ENCODE data around the gene SH2D5. TPM values are rescaled to one million over a fixed set of nuclear protein-coding genes. Genes with fewer than 3 reads are reported as not detected.

Gene SH2D5
- total RNA-seq, 1 experiment from 2014 or later = 10.4 TPM

DNA sequence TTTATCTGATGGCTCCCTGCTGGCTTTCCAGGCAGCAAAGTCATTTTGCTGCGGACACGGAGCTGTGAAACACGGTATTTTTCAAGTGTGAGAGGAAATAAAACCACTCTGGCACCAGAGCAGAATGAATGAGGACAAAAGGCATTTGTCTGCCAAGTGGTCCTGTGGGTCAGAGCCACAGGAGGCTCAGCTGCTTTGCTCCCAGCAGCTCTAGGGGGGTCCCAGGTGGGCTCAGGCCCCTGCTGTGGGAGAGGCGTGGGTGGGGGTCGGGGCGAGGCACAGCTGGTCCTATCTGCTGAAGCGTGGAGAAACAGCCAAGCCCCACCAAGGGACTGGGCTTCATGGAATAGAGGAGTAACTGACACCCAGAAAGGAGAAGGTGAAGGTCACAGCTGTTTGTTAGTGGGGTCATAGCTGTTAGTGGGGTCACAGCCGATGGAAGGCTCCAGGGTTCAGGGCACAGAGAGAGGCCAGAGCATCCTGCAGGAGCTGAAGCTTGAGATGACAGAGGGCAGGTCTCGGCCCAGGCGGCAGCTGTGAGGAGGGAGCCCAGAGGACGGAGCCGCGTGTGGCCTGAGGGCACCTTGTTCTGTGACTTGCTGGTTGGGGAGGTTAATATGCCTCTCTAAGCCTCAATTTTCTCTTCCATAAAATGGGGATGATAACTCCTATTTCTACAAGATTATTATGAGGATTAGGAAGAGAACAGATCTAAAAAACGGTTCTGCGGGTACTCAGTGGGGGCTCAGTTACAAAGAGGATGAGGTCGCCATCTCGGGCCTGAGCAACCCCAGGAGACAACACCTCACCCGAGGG is 21.8 kb downstream of the SH2D5 start:
- no peaks in the 10 kb centered on the region for H3K36me3 ChIP-seq (ENCODE audit: control insufficient read depth in 1 of 2, insufficient read depth in 2 of 2, low read length in 2 of 2)
- ChIA-PET CTCF (no interaction called here), POLR2A (no interaction called here), RAD21 (ENCODE audit: low non-redundant PET in 1 of 2, low total read pairs in 2 of 2, uncharacterized antibody in 2 of 2, unreplicated experiment in 2 of 2) (no interaction called here)
- no peak overlapping the region for H3K27ac ChIP-seq (ENCODE audit: low read depth, low read length)
- H2AFZ ChIP-seq (ENCODE audit: low read depth, low read length, poor library complexity, severe bottlenecking) = no peak overlapping the region
- intact Hi-C loops (cut with micrococcal nuclease) = no loop called here
- no peak for DNase-seq (ENCODE audit: low read depth, low spot score)
- H3K79me2 ChIP-seq (ENCODE audit: insufficient read depth, low read length) = no peaks in the 10 kb centered on the region
- H3K9ac ChIP-seq (ENCODE audit: low read length) = no peak overlapping the region
- H3K4me1 ChIP-seq (ENCODE audit: control insufficient read depth in 1 of 2, insufficient read depth in 2 of 2, low read length in 2 of 2) = no peaks in the 10 kb centered on the region
- no peaks in the 10 kb centered on the region for H3K9me2 ChIP-seq (ENCODE audit: insufficient read depth)
- no peak for ATAC-seq
- H3K27me3 ChIP-seq (ENCODE audit: insufficient read depth, low read length) = no peaks in the 10 kb centered on the region
- H4K20me1 ChIP-seq (ENCODE audit: insufficient read depth) = no peaks in the 10 kb centered on the region
- TF ChIP-seq FOSL1 (IDR thresholded peaks at IDR 0.05; ENCODE audit: low read depth) = no peak
- no peak for TF ChIP-seq YY1 (IDR thresholded peaks at IDR 0.05; ENCODE audit: extremely low read depth, insufficient replicate concordance, low read depth, low read length)
- no peak for TF ChIP-seq EZH2 (IDR thresholded peaks at IDR 0.05)
- TF ChIP-seq, protein P1, sequence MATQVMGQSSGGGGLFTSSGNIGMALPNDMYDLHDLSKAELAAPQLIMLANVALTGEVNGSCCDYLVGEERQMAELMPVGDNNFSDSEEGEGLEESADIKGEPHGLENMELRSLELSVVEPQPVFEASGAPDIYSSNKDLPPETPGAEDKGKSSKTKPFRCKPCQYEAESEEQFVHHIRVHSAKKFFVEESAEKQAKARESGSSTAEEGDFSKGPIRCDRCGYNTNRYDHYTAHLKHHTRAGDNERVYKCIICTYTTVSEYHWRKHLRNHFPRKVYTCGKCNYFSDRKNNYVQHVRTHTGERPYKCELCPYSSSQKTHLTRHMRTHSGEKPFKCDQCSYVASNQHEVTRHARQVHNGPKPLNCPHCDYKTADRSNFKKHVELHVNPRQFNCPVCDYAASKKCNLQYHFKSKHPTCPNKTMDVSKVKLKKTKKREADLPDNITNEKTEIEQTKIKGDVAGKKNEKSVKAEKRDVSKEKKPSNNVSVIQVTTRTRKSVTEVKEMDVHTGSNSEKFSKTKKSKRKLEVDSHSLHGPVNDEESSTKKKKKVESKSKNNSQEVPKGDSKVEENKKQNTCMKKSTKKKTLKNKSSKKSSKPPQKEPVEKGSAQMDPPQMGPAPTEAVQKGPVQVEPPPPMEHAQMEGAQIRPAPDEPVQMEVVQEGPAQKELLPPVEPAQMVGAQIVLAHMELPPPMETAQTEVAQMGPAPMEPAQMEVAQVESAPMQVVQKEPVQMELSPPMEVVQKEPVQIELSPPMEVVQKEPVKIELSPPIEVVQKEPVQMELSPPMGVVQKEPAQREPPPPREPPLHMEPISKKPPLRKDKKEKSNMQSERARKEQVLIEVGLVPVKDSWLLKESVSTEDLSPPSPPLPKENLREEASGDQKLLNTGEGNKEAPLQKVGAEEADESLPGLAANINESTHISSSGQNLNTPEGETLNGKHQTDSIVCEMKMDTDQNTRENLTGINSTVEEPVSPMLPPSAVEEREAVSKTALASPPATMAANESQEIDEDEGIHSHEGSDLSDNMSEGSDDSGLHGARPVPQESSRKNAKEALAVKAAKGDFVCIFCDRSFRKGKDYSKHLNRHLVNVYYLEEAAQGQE (IDR thresholded peaks at IDR 0.05; ENCODE audit: low read depth) = no peak
- TF ChIP-seq POLR2AphosphoS5 (IDR thresholded peaks at IDR 0.05; ENCODE audit: low read depth, low read length) = no peak
- no peak for TF ChIP-seq MAX (IDR thresholded peaks at IDR 0.05)
- no peak for TF ChIP-seq CBX3 (IDR thresholded peaks at IDR 0.05; ENCODE audit: low read depth)
- TF ChIP-seq CEBPB (IDR thresholded peaks at IDR 0.05; ENCODE audit: low read depth) = no peak
- no peak for TF ChIP-seq ELF1 (IDR thresholded peaks at IDR 0.05; ENCODE audit: borderline replicate concordance, low read depth)
- no peak for TF ChIP-seq SP1 (IDR thresholded peaks at IDR 0.05; ENCODE audit: low read depth)
- TF ChIP-seq ATF3 (IDR thresholded peaks at IDR 0.05) = no peak
- no peak for TF ChIP-seq ZFX (IDR thresholded peaks at IDR 0.05)
- no peak for TF ChIP-seq ZNF274 (IDR thresholded peaks at IDR 0.05; ENCODE audit: low read depth, low read length)
- no peak for TF ChIP-seq SRF (IDR thresholded peaks at IDR 0.05; ENCODE audit: low read depth)
- no peak for TF ChIP-seq EGR1 (IDR thresholded peaks at IDR 0.05; ENCODE audit: low read depth)
- TF ChIP-seq JUND (IDR thresholded peaks at IDR 0.05) = no peak
- no peak for TF ChIP-seq TCF7L2 (IDR thresholded peaks at IDR 0.05; ENCODE audit: borderline replicate concordance, extremely low read depth, insufficient read depth, insufficient read length)
- no peak for TF ChIP-seq POLR2A (IDR thresholded peaks at IDR 0.05; ENCODE audit: borderline replicate concordance, extremely low read depth, insufficient read depth, insufficient read length)
- TF ChIP-seq, protein P2, sequence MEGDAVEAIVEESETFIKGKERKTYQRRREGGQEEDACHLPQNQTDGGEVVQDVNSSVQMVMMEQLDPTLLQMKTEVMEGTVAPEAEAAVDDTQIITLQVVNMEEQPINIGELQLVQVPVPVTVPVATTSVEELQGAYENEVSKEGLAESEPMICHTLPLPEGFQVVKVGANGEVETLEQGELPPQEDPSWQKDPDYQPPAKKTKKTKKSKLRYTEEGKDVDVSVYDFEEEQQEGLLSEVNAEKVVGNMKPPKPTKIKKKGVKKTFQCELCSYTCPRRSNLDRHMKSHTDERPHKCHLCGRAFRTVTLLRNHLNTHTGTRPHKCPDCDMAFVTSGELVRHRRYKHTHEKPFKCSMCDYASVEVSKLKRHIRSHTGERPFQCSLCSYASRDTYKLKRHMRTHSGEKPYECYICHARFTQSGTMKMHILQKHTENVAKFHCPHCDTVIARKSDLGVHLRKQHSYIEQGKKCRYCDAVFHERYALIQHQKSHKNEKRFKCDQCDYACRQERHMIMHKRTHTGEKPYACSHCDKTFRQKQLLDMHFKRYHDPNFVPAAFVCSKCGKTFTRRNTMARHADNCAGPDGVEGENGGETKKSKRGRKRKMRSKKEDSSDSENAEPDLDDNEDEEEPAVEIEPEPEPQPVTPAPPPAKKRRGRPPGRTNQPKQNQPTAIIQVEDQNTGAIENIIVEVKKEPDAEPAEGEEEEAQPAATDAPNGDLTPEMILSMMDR (IDR thresholded peaks at IDR 0.05 in 2 of 3, conservative IDR thresholded peaks at IDR 0.05 in 1 of 3; ENCODE audit: borderline replicate concordance in 1 of 3, insufficient read depth in 1 of 3, low read depth in 2 of 3, low read length in 2 of 3) = no peak
- TF ChIP-seq ZBTB33 (IDR thresholded peaks at IDR 0.05; ENCODE audit: extremely low read depth, insufficient replicate concordance, low read length) = no peak
- no peak overlapping the region for H3K4me3 ChIP-seq (replicated peaks in 1 of 2; ENCODE audit: low read depth in 1 of 2, low read length in 2 of 2)
- no peaks in the 10 kb centered on the region for H3K9me3 ChIP-seq (ENCODE audit: control insufficient read depth in 1 of 2, insufficient read depth in 1 of 2, low read depth in 1 of 2, low read length in 2 of 2)
- BruUV-seq (replicated peaks) = no TSS peak
- H3K4me2 ChIP-seq (ENCODE audit: low read length) = no peak overlapping the region
